Activated naive CD8-positive, alpha-beta T cell treated with anti-CD3 and anti-CD28 coated beads, Interleukin-2, amount 10 ng/mL, durations not matched to agents 7 days and 5 days (primary cell): ENCODE measurements around the gene SKIL. TPM values are rescaled to one million over a fixed set of nuclear protein-coding genes. Genes with fewer than 3 reads are reported as not detected.
"Not testable (repeated sequence)": the region's sequence is repeated elsewhere in the genome, so short reads cannot be mapped to it uniquely, and the experiment has no call there.

Experiments
- ATAC-seq: fragments of 150-1000 bp; cut with Tn5 transposase; one replicate; pipeline ENCODE4 v1.10.0; 2021; ENCODE audit warnings: low read depth, moderate library complexity
- POLR2A ChIA-PET: fragments of 350-600 bp; sonication (Branson Sonifier 250); formaldehyde crosslinking; loops from one replicate; lab custom pipeline; 2021; ENCODE audit warnings: antibody characterized with exemption; lab: Charles Lee
- DNase-seq: peaks from one replicate; pipeline ENCODE4 v3.0.0; 2021
- H3K27ac Mint-ChIP-seq: one replicate; pipeline ENCODE4 v1.8.0; 2022; ENCODE audit warnings: mild to moderate bottlenecking, mixed read lengths
- H3K27me3 Mint-ChIP-seq: one replicate; pipeline ENCODE4 v1.8.0; 2022; ENCODE audit warnings: mild to moderate bottlenecking, moderate library complexity, mixed read lengths
- H3K36me3 Mint-ChIP-seq: one replicate; pipeline ENCODE4 v1.8.0; 2021; ENCODE audit warnings: mild to moderate bottlenecking, mixed read lengths
- H3K4me1 Mint-ChIP-seq: one replicate; pipeline ENCODE4 v1.8.0; 2021; ENCODE audit warnings: mixed read lengths
- H3K4me3 Mint-ChIP-seq: one replicate; pipeline ENCODE4 v1.8.0; 2022; ENCODE audit warnings: mild to moderate bottlenecking, moderate library complexity, mixed read lengths
- H3K9me3 Mint-ChIP-seq: one replicate; pipeline ENCODE4 v1.8.0; 2021; ENCODE audit warnings: mixed read lengths
- total RNA-seq, 2 experiments: library from RNA; stranded (reverse); gene quantifications; one replicate each; pipeline ENCODE4 v1.2.3, GENCODE V29; 2021

Gene SKIL, protein sequence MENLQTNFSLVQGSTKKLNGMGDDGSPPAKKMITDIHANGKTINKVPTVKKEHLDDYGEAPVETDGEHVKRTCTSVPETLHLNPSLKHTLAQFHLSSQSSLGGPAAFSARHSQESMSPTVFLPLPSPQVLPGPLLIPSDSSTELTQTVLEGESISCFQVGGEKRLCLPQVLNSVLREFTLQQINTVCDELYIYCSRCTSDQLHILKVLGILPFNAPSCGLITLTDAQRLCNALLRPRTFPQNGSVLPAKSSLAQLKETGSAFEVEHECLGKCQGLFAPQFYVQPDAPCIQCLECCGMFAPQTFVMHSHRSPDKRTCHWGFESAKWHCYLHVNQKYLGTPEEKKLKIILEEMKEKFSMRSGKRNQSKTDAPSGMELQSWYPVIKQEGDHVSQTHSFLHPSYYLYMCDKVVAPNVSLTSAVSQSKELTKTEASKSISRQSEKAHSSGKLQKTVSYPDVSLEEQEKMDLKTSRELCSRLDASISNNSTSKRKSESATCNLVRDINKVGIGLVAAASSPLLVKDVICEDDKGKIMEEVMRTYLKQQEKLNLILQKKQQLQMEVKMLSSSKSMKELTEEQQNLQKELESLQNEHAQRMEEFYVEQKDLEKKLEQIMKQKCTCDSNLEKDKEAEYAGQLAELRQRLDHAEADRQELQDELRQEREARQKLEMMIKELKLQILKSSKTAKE
- 10 to 100 TPM; 27.9 to 32.6 TPM for total RNA-seq

- H3K4me3 Mint-ChIP-seq, result peak within 1 kb of the TSS; percentile 93
- H3K27me3 Mint-ChIP-seq, result peaks cover 8% of the 10 kb centered on the region
- H3K4me1 Mint-ChIP-seq, result peaks cover 25% of the 10 kb centered on the region
- ATAC-seq (peak; percentile 80), DNase-seq (peak; percentile 93)
- H3K27ac Mint-ChIP-seq, result peak within 1 kb of the TSS; percentile 95
- H3K9me3 Mint-ChIP-seq, result no peaks in the 10 kb centered on the region
- POLR2A ChIA-PET, result interaction anchor here (0.6 to 2.4 kb wide), 15 partner anchors 9 to 589 kb away, joined by 3 to 12 read pairs (median 4); partner anchors contain the start of genes ACTRT3, MYNN, PHC3 and PRKCI
- H3K36me3 Mint-ChIP-seq, result peaks cover 11% of the 10 kb centered on the region
Observed at GRCh38 chr3:170357176-170358041, at the start of gene SKIL. Gene SKIL, plus strand, starts transcription at chr3:170357715. Its CDS starts 2,617 bp downstream, at chr3:170360332.

DNA sequence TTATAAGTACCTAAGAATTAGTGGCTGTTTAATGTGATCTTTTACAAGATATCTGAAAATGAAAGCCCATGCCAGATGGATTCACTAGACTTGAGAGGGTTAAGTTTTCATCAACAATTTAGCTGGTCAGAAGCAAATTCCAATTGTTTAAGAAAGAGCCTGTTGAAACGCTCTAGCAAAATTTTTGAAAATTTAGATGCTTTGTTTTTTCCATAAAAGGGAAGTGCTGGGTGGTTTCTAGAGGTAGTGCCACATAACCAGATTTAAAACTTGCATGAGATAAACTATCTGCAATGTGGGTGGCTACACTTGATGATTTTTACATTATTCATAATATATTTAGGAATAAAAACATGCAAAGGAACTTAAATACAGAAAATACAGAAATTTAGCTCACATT, 48.5 kb upstream of the SKIL start:
- no peaks in the 10 kb centered on the region for H3K9me3 Mint-ChIP-seq
- H3K27ac Mint-ChIP-seq, result no peak overlapping the region
- ATAC-seq (no peak), DNase-seq (no peak)
- H3K36me3 Mint-ChIP-seq, result no peaks in the 10 kb centered on the region
- no peaks in the 10 kb centered on the region for H3K27me3 Mint-ChIP-seq
- no peaks in the 10 kb centered on the region for H3K4me1 Mint-ChIP-seq
- no peak overlapping the region for H3K4me3 Mint-ChIP-seq
- POLR2A ChIA-PET, result interaction anchor here (0.7 kb wide), 1 partner anchor 30 kb away, joined by 3 read pairs; no protein-coding TSS in a partner anchor

DNA sequence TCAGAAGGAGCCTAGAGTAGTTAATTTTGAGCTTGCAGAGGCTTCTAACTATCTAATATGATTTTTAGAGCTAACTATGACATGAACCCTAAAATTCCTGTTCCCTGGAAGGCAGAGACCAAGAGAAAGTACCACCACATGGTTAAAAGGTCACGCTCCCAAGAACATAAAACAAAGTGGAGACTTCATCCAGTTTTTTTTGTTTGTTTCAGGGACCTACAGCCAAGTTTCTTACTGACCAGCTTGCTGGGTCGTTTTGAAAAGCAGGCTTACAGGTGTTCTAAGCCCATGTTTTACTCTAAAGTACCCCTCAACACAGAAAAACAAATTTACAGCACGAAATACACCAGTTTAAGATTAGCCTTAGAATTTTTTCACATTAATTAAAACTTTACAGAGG, 39.6 kb upstream of the SKIL start:
- no peaks in the 10 kb centered on the region for H3K36me3 Mint-ChIP-seq
- POLR2A ChIA-PET, result interaction anchor here (1.2 kb wide), 1 partner anchor 40 kb away, joined by 4 read pairs; the partner anchor contains the start of gene SKIL
- peaks cover 2% of the 10 kb centered on the region for H3K4me1 Mint-ChIP-seq
- H3K9me3 Mint-ChIP-seq, result no peaks in the 10 kb centered on the region
- H3K27me3 Mint-ChIP-seq, result no peaks in the 10 kb centered on the region
- H3K27ac Mint-ChIP-seq, result no peak overlapping the region
- ATAC-seq (no peak), DNase-seq (no peak)
- H3K4me3 Mint-ChIP-seq, result no peak overlapping the region

GRCh38 chr3:170320461-170321121, 36.9 kb upstream of the SKIL start:
- H3K4me3 Mint-ChIP-seq, result no peak overlapping the region
- ATAC-seq (no peak), DNase-seq (no peak)
- peaks cover 2% of the 10 kb centered on the region for H3K4me1 Mint-ChIP-seq
- no peaks in the 10 kb centered on the region for H3K27me3 Mint-ChIP-seq
- H3K9me3 Mint-ChIP-seq, result no peaks in the 10 kb centered on the region
- H3K36me3 Mint-ChIP-seq, result no peaks in the 10 kb centered on the region
- POLR2A ChIA-PET, result no interaction called here
- no peak overlapping the region for H3K27ac Mint-ChIP-seq

GRCh38 chr3:170321321-170322034, 36.0 kb upstream of the SKIL start:
- H3K36me3 Mint-ChIP-seq, result no peaks in the 10 kb centered on the region
- peaks cover 2% of the 10 kb centered on the region for H3K4me1 Mint-ChIP-seq
- DNase-seq (no peak), ATAC-seq (no peak)
- no peaks in the 10 kb centered on the region for H3K9me3 Mint-ChIP-seq
- POLR2A ChIA-PET, result no interaction called here
- no peaks in the 10 kb centered on the region for H3K27me3 Mint-ChIP-seq
- H3K27ac Mint-ChIP-seq, result no peak overlapping the region
- no peak overlapping the region for H3K4me3 Mint-ChIP-seq

DNA sequence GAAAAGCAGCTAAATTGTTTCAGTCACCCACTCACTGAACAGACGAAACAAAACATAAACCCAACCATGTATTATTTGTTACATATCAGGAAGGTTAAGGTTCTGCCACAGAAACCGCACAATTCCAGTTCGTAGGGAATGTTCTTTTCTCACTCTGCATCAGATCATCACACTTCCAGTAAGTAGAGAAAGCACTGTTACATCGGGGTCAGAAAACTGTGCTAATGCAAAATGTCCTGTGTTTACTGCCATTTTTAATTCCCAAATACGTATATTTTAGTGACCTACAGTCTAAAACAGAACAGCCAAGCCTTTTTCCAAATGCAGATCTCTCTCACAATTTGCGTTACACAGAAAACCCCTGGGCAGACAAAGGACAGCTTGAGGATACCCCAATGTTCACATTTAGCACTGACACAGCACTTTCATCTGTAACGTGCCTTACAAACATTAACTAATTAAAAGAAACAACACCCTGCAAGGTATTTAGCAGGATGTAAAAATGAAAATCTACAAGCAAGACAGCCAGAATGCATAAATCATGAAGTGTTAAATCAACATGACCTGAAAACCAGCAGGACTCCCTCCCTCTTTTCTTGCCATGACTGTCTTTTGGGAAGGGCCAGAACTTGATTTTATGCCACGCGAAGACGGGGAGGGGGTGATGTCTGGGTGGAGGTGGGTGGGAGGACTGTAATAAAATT, 34.8 kb upstream of the SKIL start:
- POLR2A ChIA-PET, result no interaction called here
- Mint-ChIP-seq H3K27me3 (no peaks in the 10 kb centered on the region), H3K36me3 (no peaks in the 10 kb centered on the region), H3K27ac (no peak overlapping the region), H3K4me3 (no peak overlapping the region), H3K4me1 (peaks cover 2% of the 10 kb centered on the region), H3K9me3 (no peaks in the 10 kb centered on the region)
- ATAC-seq (no peak), DNase-seq (no peak)

GRCh38 chr3:170323331-170323730, 34.2 kb upstream of the SKIL start:
- ATAC-seq (no peak), DNase-seq (no peak)
- POLR2A ChIA-PET, result no interaction called here
- no peak overlapping the region for H3K27ac Mint-ChIP-seq
- no peaks in the 10 kb centered on the region for H3K27me3 Mint-ChIP-seq
- H3K4me3 Mint-ChIP-seq, result no peak overlapping the region
- H3K36me3 Mint-ChIP-seq, result no peaks in the 10 kb centered on the region
- H3K9me3 Mint-ChIP-seq, result no peaks in the 10 kb centered on the region
- peaks cover 2% of the 10 kb centered on the region for H3K4me1 Mint-ChIP-seq

GRCh38 chr3:170324962-170325361, 32.6 kb upstream of the SKIL start:
- H3K9me3 Mint-ChIP-seq, result no peaks in the 10 kb centered on the region
- H3K36me3 Mint-ChIP-seq, result no peaks in the 10 kb centered on the region
- DNase-seq (no peak), ATAC-seq (no peak)
- no peaks in the 10 kb centered on the region for H3K27me3 Mint-ChIP-seq
- H3K27ac Mint-ChIP-seq, result no peak overlapping the region
- H3K4me1 Mint-ChIP-seq, result peaks cover 2% of the 10 kb centered on the region
- no peak overlapping the region for H3K4me3 Mint-ChIP-seq
- POLR2A ChIA-PET, result no interaction called here

DNA sequence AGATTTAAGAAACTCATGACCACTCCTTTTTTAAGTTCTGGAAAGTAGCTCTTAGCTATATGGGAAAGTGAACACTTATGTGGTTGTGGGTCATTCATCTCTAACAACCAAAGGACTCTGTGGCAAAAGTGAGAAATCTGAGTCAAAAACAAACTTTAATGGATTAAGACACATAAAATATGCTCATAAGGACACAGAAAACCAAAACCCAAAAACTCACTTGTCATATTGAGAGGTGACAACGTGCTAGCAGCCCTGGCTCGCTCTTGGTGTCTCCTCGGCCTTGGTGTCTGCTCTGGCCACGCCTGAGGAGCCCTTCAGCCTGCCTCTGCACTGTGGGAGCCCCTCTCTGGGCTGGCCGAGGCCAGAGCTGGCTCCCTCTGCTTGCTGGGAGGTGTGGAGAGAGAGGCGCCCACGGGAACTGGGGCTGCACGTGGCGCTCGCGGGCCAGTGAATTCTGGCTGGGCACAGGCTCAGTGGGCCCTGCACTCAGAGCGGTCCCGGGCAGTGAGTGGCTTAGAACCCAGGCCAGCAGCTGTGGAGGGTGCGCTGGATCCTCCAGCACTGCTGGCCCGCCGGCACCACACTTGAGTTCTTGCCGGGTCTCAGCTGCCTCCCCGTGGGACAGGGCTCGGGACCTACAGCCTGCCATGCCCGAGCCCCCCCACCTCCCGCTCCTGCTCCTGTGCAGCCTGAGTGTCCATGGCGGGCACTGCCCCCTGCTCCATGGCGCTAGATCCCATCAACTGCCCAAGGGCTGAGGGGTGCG, 30.3 kb upstream of the SKIL start:
- Mint-ChIP-seq H3K36me3 (no peaks in the 10 kb centered on the region), H3K4me1 (no peaks in the 10 kb centered on the region), H3K4me3 (no peak overlapping the region), H3K27ac (no peak overlapping the region), H3K9me3 (no peaks in the 10 kb centered on the region), H3K27me3 (no peaks in the 10 kb centered on the region)
- POLR2A ChIA-PET, result no interaction called here
- DNase-seq, result no peak
- ATAC-seq, result no peak

DNA sequence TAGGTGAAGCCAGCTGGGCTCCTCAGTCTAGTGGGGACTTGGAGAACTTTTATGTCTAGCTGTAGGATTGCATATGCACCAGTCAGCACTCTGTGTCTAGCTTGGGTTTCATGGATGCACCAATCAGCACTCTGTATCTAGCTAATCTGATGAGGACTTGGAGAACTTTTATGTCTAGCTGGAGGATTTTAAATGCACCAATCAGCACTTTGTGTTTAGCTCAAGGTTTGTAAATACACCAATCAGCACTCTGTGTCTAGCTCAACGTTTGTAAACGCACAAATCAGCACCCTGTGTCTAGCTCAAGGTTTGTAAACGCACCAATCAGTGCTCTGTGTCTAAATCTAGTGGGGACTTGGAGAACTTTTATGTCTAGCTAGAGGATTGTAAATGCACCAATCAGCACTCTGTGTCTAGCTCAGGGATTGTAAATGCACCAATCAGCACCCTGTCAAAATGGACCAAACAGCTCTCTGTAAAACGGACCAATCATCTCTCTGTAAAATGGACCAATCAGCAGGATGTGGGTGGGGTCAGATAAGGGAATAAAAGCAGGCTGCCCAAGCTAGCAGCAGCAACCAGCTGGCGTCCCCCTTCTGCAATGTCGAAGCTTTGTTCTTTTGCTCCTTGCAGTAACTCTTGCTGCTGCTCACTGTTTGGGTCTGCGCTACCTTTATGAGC, 29.5 kb upstream of the SKIL start:
- H3K27me3 Mint-ChIP-seq, H3K9me3 Mint-ChIP-seq, H3K4me1 Mint-ChIP-seq, H3K4me3 Mint-ChIP-seq, POLR2A ChIA-PET, ATAC-seq, H3K36me3 Mint-ChIP-seq, DNase-seq, H3K27ac Mint-ChIP-seq: not testable (repeated sequence)

GRCh38 chr3:170330366-170330765, 27.1 kb upstream of the SKIL start:
- DNase-seq (no peak), ATAC-seq (no peak)
- POLR2A ChIA-PET, result no interaction called here
- no peaks in the 10 kb centered on the region for H3K36me3 Mint-ChIP-seq
- no peak overlapping the region for H3K4me3 Mint-ChIP-seq
- H3K4me1 Mint-ChIP-seq, result no peaks in the 10 kb centered on the region
- H3K27ac Mint-ChIP-seq, result no peak overlapping the region
- H3K9me3 Mint-ChIP-seq, result peaks cover 2% of the 10 kb centered on the region
- no peaks in the 10 kb centered on the region for H3K27me3 Mint-ChIP-seq
